ENCODE data around the gene MRPL52.
"Not testable (repeated sequence)": the region's sequence is repeated elsewhere in the genome, so short reads cannot be mapped to it uniquely, and the experiment has no call there.

MRPL52 gene

GRCh38 chr14:22854963-22855724 lies 25.5 kb downstream of the MRPL52 start:
- no peak for DNase-seq (ENCODE audit: low read depth)

DNA sequence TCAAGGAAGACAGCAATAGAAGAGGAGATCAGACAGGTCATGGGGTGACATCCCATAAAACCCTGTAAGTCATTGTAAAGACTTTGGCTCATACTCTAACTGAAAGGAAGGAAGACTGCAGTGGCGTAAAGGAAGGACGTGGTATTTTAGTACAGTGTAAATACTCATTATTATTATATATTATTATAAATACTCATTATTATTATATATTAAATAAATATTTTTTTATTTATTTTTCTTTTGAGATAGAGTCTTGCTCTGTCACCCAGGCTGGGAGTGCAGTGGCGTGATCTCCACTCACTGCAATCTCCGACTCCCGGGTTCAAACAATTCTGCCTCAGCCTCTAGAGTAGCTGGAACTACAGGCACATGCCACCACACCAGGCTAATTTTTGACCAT lies 26.7 kb downstream of the MRPL52 start:
- DNase-seq (ENCODE audit: low read depth) = no peak

- not testable (repeated sequence) for DNase-seq (ENCODE audit: low read depth)
Observed at GRCh38 chr14:22860377-22860776, 30.7 kb downstream of the MRPL52 start.

DNA sequence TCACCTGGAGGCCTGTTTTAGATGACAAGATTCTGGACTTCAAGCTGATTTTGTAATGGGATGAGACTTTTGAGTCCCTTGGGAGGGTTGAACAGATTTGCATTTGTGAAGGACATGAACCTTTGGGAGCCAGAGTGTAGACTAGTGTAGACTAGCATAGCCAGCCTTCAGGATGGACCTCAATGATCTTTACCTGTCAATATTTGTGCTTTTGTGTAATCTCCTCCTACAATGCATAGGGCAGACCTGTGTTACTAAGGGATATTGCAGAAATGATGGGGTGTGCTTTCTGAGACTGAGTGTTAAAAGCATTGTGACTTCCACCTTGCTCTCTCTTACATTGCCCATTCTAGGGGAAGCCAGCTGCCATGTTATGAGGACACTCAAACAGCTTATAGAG lies 32.0 kb downstream of the MRPL52 start:
- no peak for DNase-seq (ENCODE audit: low read depth)

- DNase-seq (ENCODE audit: low read depth) = no peak
Observed at GRCh38 chr14:22864979-22865378, 35.3 kb downstream of the MRPL52 start.

GRCh38 chr14:22865424-22866405 lies 36.0 kb downstream of the MRPL52 start:
- no peak for DNase-seq (ENCODE audit: low read depth)

- no peak for DNase-seq (ENCODE audit: low read depth)
Observed at GRCh38 chr14:22866874-22867273, 37.2 kb downstream of the MRPL52 start.

DNA sequence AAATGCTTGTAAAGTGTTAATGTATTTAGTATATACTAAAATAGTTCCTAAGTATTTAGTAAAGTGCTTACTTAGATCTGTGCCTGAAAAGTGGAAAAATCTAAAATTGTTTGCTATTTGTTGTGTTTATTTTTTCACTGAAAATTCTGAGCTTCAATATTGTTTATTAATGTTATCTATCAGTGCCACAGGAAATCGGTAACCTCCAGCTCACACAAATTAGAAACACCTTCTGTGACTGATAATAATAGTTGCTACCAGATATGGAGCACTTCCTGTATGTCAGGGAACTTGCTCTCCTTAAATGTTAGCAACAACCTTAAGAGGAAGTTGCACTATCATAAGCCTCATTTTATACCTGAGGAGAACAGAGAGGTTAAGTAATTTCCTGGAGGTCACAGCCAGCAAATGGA lies 41.1 kb downstream of the MRPL52 start:
- DNase-seq (ENCODE audit: low read depth) = no peak

GRCh38 chr14:22871224-22872032 lies 41.7 kb downstream of the MRPL52 start, which contains the start of gene LRP10:
Gene LRP10, plus strand, starts transcription at chr14:22871740. Its CDS starts 564 bp downstream, at chr14:22872304.
- DNase-seq (ENCODE audit: low read depth) = peak; percentile 63

GRCh38 chr14:22872033-22872832 lies 42.5 kb downstream of the MRPL52 start:
- peak; percentile 66 for DNase-seq (ENCODE audit: low read depth)

DNA sequence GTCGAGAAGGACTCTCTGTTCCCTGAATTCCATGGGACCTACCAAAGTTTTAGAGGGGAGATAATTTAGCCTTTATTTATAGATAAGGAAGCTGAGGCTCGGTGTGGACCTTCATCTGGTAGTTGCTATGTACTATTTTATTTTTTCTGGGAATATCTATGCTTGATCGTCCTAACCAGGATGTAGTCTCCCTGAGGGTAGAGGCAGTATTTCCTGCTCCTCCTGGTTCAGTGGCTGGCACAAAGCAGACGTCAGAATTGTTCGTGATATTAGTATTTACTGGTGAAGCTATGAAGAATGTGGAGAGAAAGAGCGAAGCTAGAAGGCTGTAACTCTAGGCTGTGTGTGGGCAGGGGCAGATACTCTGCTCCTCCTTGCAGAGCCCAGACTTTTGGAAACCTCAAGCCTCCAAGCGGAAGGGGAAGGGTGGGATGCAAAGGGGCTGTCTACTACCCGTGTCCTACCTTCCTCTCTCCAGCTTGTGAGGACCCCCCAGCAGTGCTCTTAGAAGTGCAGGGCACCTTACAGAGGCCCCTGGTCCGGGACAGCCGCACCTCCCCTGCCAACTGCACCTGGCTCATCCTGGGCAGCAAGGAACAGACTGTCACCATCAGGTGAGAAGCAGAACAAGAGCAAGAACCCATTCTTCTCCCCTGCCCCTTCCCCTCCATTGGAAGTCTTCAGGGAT lies 43.3 kb downstream of the MRPL52 start:
- no peak for DNase-seq (ENCODE audit: low read depth)

DNA sequence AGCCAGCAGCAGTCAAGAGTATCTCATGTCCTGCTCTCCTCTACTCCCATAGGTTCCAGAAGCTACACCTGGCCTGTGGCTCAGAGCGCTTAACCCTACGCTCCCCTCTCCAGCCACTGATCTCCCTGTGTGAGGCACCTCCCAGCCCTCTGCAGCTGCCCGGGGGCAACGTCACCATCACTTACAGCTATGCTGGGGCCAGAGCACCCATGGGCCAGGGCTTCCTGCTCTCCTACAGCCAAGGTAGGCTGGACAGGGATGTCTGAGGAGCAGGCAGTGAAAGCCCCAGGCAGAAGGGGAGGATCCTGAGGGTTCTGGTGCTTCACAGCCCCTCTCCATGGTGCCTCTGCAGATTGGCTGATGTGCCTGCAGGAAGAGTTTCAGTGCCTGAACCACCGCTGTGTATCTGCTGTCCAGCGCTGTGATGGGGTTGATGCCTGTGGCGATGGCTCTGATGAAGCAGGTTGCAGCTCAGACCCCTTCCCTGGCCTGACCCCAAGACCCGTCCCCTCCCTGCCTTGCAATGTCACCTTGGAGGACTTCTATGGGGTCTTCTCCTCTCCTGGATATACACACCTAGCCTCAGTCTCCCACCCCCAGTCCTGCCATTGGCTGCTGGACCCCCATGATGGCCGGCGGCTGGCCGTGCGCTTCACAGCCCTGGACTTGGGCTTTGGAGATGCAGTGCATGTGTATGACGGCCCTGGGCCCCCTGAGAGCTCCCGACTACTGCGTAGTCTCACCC lies 45.5 kb downstream of the MRPL52 start:
- DNase-seq (ENCODE audit: low read depth) = no peak

GRCh38 chr14:22875748-22876319 lies 46.1 kb downstream of the MRPL52 start:
- DNase-seq (ENCODE audit: low read depth) = no peak

DNA sequence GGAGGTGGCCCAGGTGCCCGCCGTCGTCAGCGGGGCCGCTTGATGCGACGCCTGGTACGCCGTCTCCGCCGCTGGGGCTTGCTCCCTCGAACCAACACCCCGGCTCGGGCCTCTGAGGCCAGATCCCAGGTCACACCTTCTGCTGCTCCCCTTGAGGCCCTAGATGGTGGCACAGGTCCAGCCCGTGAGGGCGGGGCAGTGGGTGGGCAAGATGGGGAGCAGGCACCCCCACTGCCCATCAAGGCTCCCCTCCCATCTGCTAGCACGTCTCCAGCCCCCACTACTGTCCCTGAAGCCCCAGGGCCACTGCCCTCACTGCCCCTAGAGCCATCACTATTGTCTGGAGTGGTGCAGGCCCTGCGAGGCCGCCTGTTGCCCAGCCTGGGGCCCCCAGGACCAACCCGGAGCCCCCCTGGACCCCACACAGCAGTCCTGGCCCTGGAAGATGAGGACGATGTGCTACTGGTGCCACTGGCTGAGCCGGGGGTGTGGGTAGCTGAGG lies 47.4 kb downstream of the MRPL52 start:
- no peak for DNase-seq (ENCODE audit: low read depth)

DNA sequence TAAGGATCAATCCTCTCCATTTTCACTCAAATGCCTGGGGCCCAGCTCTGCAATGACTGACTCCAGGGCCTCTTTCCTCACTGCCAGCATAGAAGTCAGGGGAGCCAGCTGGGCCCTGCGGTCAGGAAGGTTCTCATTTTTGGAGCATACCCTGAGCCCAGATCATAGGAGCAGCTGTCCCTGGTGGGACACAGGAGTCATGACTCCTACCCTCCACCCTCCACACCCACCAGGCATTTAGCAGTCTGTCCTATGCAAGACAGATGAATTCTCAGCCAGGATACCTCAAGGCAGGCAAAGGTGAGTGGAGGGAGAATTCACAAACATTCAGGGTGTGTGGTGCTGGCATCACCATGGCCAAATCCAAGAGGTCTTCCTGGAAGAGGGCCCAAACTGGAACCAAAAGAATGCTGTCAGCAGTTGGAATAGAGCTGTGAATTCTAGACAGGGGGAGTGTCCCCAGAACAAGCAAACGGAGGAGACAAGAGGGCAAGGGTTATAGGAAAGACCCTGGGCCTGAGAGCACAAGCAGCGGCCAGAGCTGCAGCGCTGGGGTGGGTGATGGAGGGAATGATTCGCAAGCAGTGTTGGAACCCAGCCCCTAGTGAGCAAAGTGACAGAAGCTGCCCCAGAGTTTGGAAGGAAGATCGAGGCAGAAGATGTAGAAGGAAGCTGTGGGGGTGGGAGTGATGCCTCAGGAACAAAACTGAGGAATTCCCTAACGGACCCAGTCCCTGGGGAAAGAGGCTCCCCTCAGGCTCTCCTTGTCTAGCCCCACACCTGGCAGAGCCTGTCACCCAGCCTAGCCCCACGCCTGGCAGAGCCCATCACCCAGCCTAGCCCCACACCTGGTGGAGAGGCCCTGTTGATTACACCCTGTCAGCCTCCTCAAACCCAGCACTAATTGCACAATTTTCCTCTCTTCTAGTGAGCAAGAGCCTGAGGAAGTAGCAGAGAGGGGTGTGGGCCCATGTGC lies 48.9 kb downstream of the MRPL52 start:
- no peak for DNase-seq (ENCODE audit: low read depth)

DNA sequence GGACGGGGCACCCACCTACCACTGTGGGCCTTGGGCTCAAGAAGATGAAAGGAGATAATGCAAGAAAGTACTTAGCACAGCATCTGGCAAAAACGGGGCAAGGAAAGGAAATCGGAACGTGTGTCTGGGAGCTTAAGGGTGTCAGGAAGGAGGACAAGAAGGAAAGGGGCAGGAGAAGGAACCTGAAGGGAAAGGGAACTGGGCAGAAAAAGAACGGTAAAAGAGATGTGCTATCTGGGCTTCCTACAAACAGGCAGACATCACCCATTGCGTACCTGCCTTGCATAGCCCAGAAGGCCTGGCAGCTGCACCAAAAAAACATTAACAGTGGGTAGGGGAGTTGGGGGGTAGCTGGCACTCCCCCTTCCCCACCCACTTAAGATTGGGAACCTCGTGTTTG lies 52.4 kb downstream of the MRPL52 start:
- DNase-seq (ENCODE audit: low read depth) = no peak

DNA sequence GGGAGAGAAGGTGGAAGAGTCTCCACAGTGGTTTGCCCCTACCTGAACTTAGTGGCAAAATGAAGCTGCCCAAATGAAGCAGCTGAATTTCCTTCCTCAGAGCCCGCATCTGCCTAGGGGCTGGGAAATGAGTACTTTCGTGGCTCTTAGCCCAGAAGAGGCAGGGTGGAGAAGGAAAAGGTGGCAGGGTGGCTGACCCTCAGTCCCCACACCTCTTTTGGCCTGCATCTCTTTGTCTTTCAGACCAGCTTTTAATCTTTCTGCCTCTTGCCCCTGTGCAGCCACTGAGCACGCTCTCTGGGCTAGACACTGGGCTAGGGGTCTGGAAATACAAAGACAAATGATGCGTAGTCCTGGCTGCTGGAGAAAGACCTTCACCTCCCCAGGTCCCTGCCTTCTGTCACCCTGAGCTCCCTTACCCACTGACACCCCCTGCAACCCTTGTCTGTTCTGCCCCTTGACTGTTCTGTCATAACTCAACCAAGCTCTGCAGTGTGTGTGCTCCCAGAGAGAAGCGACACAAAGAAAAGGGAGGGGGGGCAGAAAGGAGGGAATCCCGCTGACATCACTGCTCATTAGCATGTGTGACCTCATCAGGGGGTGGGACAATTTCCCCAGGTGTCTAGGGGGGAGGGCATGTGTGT lies 53.0 kb downstream of the MRPL52 start:
- DNase-seq (ENCODE audit: low read depth) = peak; percentile 14
